Tibial artery (tissue), 4 donors: Measurements from ENCODE around the gene MICU1.
"Not testable (repeated sequence)": the region's sequence is repeated elsewhere in the genome, so short reads cannot be mapped to it uniquely, and the experiment has no call there.

Experiments
- DNase-seq, 2 donors: peaks; one replicate each; pipeline ENCODE4 v3.0.0-alpha.2; 2019
- H3K27ac ChIP-seq, 2 donors: fragments of 200-600 bp; sonication (generic) in 1 of 2; 1 replicate in 1 of 2; 2 replicates in 1 of 2; pipeline ENCODE4 v1.5.1; 2018 to 2019; ENCODE audit warnings: mild to moderate bottlenecking in 1 of 2
- H3K27me3 ChIP-seq, 2 donors: fragments of 200-600 bp; sonication (generic) in 1 of 2; one replicate each; pipeline versions ENCODE4 v1.5.1 to v1.6.0; 2016 to 2019
- H3K36me3 ChIP-seq, 3 donors: fragments of 200-600 bp; sonication (generic) in 2 of 3; one replicate each; pipeline ENCODE4 v1.5.1; 2016 to 2019; ENCODE audit warnings: mild to moderate bottlenecking in 2 of 3
- H3K4me1 ChIP-seq, 4 donors: fragments of 200-600 bp; sonication (generic) in 2 of 4; 1 replicate in 3 of 4; 2 replicates in 1 of 4; pipeline ENCODE4 v1.5.1; 2016 to 2019
- H3K4me3 ChIP-seq, 2 donors: fragments of 200-600 bp; sonication (generic) in 1 of 2; 1 replicate in 1 of 2; 2 replicates in 1 of 2; pipeline ENCODE4 v1.5.1; 2018 to 2019; ENCODE audit warnings: mild to moderate bottlenecking in 2 of 2
- H3K9me3 ChIP-seq, 3 donors: fragments of 200-600 bp; sonication (generic) in 1 of 3; one replicate each; pipeline ENCODE4 v1.5.1; 2016 to 2019
- intact Hi-C: fragments of 100-400 bp; cut with DNase I; formaldehyde crosslinking; loops from one replicate; pipeline ENCODE4 v1.15.0; 2023; ENCODE audit warnings: low total_unique reads
- TF ChIP-seq, protein P1 (sequence below), 2 experiments: fragments of 200-600 bp in 1 of 2; fragments of 450-650 bp in 1 of 2; IDR thresholded peaks; one replicate each; pipeline ENCODE4 v1.5.1; 2017 to 2019; ENCODE audit warnings: antibody characterized with exemption in 2 of 2, mild to moderate bottlenecking in 1 of 2, moderate library complexity in 1 of 2

MICU1 gene

DNA sequence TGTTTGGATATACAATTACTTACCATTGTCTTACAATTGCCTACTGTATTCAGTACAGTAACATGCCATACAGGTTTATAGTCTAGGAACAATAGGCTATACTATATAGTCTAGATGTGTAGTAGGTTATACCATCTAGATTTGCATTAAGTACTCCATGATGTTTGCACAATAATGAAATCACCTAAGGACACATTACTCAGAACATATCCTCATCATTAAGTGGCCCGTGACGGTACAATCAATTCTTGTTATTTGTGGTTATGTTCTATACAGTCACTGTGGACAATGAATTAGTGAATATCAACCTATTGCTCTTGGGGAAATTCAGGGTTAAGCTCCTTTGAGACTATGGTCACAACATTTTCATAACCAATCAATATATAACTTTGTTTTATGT lies 75.6 kb downstream of the MICU1 start:
- TF ChIP-seq, protein P1, sequence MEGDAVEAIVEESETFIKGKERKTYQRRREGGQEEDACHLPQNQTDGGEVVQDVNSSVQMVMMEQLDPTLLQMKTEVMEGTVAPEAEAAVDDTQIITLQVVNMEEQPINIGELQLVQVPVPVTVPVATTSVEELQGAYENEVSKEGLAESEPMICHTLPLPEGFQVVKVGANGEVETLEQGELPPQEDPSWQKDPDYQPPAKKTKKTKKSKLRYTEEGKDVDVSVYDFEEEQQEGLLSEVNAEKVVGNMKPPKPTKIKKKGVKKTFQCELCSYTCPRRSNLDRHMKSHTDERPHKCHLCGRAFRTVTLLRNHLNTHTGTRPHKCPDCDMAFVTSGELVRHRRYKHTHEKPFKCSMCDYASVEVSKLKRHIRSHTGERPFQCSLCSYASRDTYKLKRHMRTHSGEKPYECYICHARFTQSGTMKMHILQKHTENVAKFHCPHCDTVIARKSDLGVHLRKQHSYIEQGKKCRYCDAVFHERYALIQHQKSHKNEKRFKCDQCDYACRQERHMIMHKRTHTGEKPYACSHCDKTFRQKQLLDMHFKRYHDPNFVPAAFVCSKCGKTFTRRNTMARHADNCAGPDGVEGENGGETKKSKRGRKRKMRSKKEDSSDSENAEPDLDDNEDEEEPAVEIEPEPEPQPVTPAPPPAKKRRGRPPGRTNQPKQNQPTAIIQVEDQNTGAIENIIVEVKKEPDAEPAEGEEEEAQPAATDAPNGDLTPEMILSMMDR (IDR thresholded peaks at IDR 0.05): no peak
- Histone ChIP-seq H3K9me3 (no peaks in the 10 kb centered on the region), H3K27ac (no peak overlapping the region), H3K4me3 (no peak overlapping the region), H3K27me3 (no peaks in the 10 kb centered on the region), H3K4me1 (no peaks in the 10 kb centered on the region), H3K36me3 (peaks cover 19 to 39% (median 35%) of the 10 kb centered on the region in 3 donors)
- intact Hi-C loops: no loop called here
- no peak for DNase-seq

DNA sequence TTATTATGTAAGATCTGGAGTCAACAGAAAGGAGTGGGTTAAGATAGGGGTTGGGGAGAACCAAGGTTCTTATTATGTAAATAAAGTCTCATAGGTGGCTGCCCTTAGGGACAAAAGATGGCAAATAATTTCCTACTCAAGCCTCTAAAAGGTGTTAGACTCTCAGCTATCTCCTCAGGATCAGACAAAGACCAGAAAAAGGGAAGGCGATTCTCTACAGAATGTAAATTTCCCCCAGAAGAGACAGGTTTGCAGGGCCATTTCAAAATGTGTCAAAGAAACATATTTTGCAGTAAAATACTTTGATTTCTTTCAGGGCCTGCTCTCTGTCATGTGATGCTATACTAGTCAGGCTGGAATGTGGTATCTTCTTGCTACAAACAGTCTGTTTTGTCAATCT lies 80.3 kb downstream of the MICU1 start:
- H3K27ac ChIP-seq: no peak overlapping the region
- TF ChIP-seq, protein P1 (IDR thresholded peaks at IDR 0.05): no peak
- no peak overlapping the region for H3K4me3 ChIP-seq
- intact Hi-C loops: no loop called here
- H3K27me3 ChIP-seq: no peaks in the 10 kb centered on the region
- peaks cover 0 to 6% (median 0%) of the 10 kb centered on the region in 3 donors for H3K9me3 ChIP-seq
- H3K36me3 ChIP-seq: peaks cover 28 to 53% (median 51%) of the 10 kb centered on the region in 3 donors
- peaks cover 0 to 5% (median 0%) of the 10 kb centered on the region in 4 donors for H3K4me1 ChIP-seq
- no peak for DNase-seq

DNA sequence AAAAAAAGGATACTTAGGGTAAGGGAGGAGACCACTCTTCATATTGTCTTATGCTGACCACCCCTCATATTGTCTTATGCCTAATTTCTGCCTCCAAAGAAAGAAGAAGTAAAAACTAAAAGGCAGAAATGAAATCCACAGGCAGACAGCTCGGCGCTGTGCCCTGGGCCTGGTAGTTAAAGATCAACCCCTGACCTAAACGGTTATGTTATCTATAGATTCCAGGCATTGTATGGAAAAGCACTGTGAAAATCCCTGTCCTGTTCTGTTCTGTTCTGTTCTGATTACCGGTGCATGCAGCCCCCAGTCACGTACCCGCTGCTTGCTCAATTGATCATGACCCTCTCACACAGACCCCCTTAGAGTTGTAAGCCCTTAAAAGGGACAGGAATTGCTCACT lies 82.0 kb downstream of the MICU1 start:
- peaks cover 22 to 36% (median 34%) of the 10 kb centered on the region in 3 donors for H3K36me3 ChIP-seq
- intact Hi-C loops, H3K27me3 ChIP-seq, H3K9me3 ChIP-seq, DNase-seq, H3K27ac ChIP-seq, H3K4me3 ChIP-seq, H3K4me1 ChIP-seq: not testable (repeated sequence)

DNA sequence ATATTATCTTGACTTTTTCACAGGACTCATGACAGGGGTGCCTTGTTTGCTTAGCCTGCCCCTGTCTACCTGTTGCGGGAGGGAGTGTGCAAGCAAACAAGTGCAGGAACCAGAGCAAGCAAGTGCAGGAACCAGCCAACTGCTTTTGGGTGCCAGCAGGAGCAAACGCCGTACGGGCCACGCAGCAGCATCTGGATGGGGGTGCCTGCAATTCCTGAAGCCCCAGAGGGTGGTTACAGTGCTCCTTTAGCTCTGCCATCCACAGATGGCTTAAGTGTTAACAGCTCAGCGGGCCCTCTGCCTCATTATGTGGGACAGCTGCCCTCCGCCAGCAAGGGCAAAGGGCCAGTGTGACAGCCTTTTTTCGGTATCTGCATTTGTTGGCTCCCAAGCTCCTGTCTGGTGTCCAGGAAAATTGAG lies 83.5 kb downstream of the MICU1 start:
- intact Hi-C loops: no loop called here
- Histone ChIP-seq H3K36me3 (peaks cover 14 to 23% (median 21%) of the 10 kb centered on the region in 3 donors), H3K27me3 (no peaks in the 10 kb centered on the region), H3K9me3 (peaks cover 0 to 6% (median 0%) of the 10 kb centered on the region in 3 donors), H3K4me3 (no peak overlapping the region), H3K4me1 (peaks cover 0 to 5% (median 0%) of the 10 kb centered on the region in 4 donors), H3K27ac (no peak overlapping the region)
- TF ChIP-seq, protein P1 (IDR thresholded peaks at IDR 0.05): no peak
- no peak for DNase-seq

DNA sequence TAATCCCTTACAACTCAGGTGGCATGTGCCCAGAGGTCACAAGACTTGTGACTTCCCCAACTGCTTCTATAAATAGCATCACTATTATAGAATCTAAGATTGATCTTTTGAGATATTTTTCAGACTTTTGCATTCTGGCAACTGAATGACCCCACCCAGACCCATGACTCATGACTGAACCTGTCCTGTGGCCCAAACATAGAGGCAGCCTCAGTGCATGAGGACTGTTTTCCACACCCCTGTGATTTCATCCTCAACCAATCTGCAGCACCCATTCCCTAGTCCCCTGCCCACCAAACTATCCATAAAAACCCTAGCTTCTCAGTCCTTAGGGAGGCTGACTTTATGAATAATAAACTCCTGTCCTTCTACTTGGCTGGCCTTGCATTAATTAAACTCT lies 84.5 kb downstream of the MICU1 start:
- Histone ChIP-seq H3K4me3 (no peak overlapping the region), H3K27me3 (no peaks in the 10 kb centered on the region), H3K27ac (no peak overlapping the region), H3K36me3 (peaks cover 14 to 23% (median 21%) of the 10 kb centered on the region in 3 donors), H3K9me3 (peaks cover 0 to 6% (median 0%) of the 10 kb centered on the region in 3 donors), H3K4me1 (peaks cover 0 to 5% (median 0%) of the 10 kb centered on the region in 4 donors)
- no peak for DNase-seq
- TF ChIP-seq, protein P1 (IDR thresholded peaks at IDR 0.05): no peak
- intact Hi-C loops: no loop called here

DNA sequence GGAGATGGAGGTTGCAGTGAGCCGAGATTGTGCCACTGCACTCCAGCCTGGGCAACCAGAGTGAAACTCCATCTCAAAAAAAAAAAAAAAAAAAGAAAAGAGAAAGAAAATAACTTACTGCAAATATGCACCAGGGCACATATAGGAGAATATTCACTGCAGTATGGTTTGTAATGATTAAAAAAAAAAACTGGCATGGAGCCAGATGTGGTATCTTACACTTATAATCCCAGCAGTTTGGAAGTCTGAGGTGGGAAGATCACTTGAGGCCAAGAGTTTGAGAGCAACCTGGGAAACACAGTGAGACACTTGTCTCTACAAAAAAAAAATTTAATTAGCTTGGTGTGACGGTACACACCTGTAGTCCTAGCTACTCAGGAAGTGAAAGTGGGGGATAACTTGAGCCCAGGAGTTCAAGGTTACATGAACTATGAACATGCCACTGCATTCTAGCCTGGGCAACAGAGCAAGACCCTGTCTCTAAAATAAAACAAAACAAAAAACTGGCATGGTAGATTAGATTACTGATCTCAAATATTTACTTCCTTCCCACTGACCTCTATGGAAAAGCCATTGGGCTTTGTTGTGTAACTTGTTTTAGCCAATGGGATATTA lies 85.6 kb downstream of the MICU1 start:
- no peak for DNase-seq
- H3K36me3 ChIP-seq: peaks cover 14 to 23% (median 21%) of the 10 kb centered on the region in 3 donors
- H3K9me3 ChIP-seq: peaks cover 0 to 6% (median 0%) of the 10 kb centered on the region in 3 donors
- no peak overlapping the region for H3K27ac ChIP-seq
- H3K4me3 ChIP-seq: no peak overlapping the region
- peaks cover 0 to 5% (median 0%) of the 10 kb centered on the region in 4 donors for H3K4me1 ChIP-seq
- TF ChIP-seq, protein P1 (IDR thresholded peaks at IDR 0.05): no peak
- intact Hi-C loops: no loop called here
- H3K27me3 ChIP-seq: no peaks in the 10 kb centered on the region
